SK-N-SH (cell line): Measurements from ENCODE around the gene DNAH7. TPM values are rescaled to one million over a fixed set of nuclear protein-coding genes. Genes with fewer than 3 reads are reported as not detected.

ENCODE experiments used
- CTCF ChIA-PET: fragments of 300-600, 350-600 bp; formaldehyde crosslinking; extraction: SDS; loops from one replicate; lab custom pipeline; 2021; lab: Yijun Ruan, JAX
- POLR2A ChIA-PET: fragments of 350-600 bp; sonication (Branson Sonifier 250); formaldehyde crosslinking; extraction: SDS; loops from one replicate; lab custom pipeline; 2020; ENCODE audit warnings: antibody characterized with exemption, inconsistent platforms; lab: Yijun Ruan, JAX
- DNase-seq: peaks from one replicate; pipeline ENCODE4 v3.0.0; 2012
- H2AFZ ChIP-seq: fragments of 200-600 bp; sonication (generic); 2 replicates; pipeline ENCODE4 v1.8.1; 2016; ENCODE audit warnings: antibody characterized with exemption, mild to moderate bottlenecking, low read depth
- H3F3A ChIP-seq: fragments of 200-600 bp; sonication (generic); replicated peaks from 2 replicates; pipeline ENCODE3; 2016; ENCODE audit warnings: antibody characterized with exemption, mild to moderate bottlenecking; ENCODE audit not compliant: insufficient read depth
- H3K27ac ChIP-seq, 2 experiments: fragments of 200-500 bp in 1 of 2; fragments of 200-600 bp in 1 of 2; sonication (Bioruptor generic) in 1 of 2; sonication (generic), shearing (Covaris generic) in 1 of 2; 2 replicates each; pipeline versions ENCODE4 v1.5.1 to v1.6.1; 2014 to 2016; ENCODE audit warnings: low read depth in 2 of 2, inconsistent platforms in 1 of 2, low read length in 1 of 2, mild to moderate bottlenecking in 1 of 2, mixed read lengths in 1 of 2
- H3K27me3 ChIP-seq: fragments of 200-600 bp; sonication (generic), shearing (Covaris generic); 2 replicates; pipeline ENCODE4 v1.6.1; 2016; ENCODE audit warnings: mixed run types; ENCODE audit not compliant: insufficient read depth
- H3K36me3 ChIP-seq, 2 experiments: fragments of 200-500 bp in 1 of 2; fragments of 200-600 bp in 1 of 2; sonication (Bioruptor generic) in 1 of 2; sonication (generic) in 1 of 2; replicated peaks in 1 of 2; 2 replicates each; pipeline versions ENCODE3 to v1.5.1; 2014 to 2016; ENCODE audit warnings: low read length in 1 of 2, mild to moderate bottlenecking in 1 of 2; ENCODE audit not compliant: insufficient read depth in 2 of 2, control insufficient read depth in 1 of 2
- H3K4me1 ChIP-seq, 2 experiments: fragments of 200-500 bp in 1 of 2; fragments of 200-600 bp in 1 of 2; sonication (Bioruptor generic) in 1 of 2; sonication (generic), shearing (Covaris generic) in 1 of 2; 2 replicates each; pipeline versions ENCODE4 v1.5.1 to v1.6.1; 2014 to 2016; ENCODE audit warnings: low read depth in 1 of 2, low read length in 1 of 2, mixed run types in 1 of 2; ENCODE audit not compliant: insufficient read depth in 2 of 2, control insufficient read depth in 1 of 2
- H3K4me2 ChIP-seq: fragments of 200-600 bp; sonication (generic), shearing (Covaris generic); 2 replicates; pipeline ENCODE4 v1.6.1; 2017; ENCODE audit warnings: mixed run types
- H3K4me3 ChIP-seq, 2 experiments: fragments of 200-500 bp in 1 of 2; fragments of 200-600 bp in 1 of 2; sonication (Bioruptor generic) in 1 of 2; sonication (generic), shearing (Covaris generic) in 1 of 2; 2 replicates each; pipeline versions ENCODE4 v1.5.1 to v1.8.1; 2014 to 2016; ENCODE audit warnings: low read depth in 2 of 2, inconsistent platforms in 1 of 2, low read length in 1 of 2, mild to moderate bottlenecking in 1 of 2, mixed read lengths in 1 of 2, moderate library complexity in 1 of 2
- H3K79me2 ChIP-seq: fragments of 200-600 bp; sonication (generic); 2 replicates; pipeline ENCODE4 v1.8.1; 2017; ENCODE audit warnings: mild to moderate bottlenecking; ENCODE audit not compliant: insufficient read depth
- H3K9ac ChIP-seq: fragments of 200-600 bp; sonication (generic); 2 replicates; pipeline ENCODE4 v1.6.1; 2017; ENCODE audit warnings: mixed run types
- H3K9me2 ChIP-seq: fragments of 200-600 bp; sonication (generic); 2 replicates; pipeline ENCODE4 v1.6.1; 2017; ENCODE audit warnings: mixed run types
- H3K9me3 ChIP-seq: fragments of 200-600 bp; sonication (generic); 2 replicates; pipeline ENCODE4 v1.6.1; 2017; ENCODE audit warnings: mixed run types, mild to moderate bottlenecking, moderate library complexity
- H4K20me1 ChIP-seq: fragments of 200-600 bp; sonication (generic); 2 replicates; pipeline ENCODE4 v1.6.1; 2017; ENCODE audit warnings: mild to moderate bottlenecking, mixed run types; ENCODE audit not compliant: insufficient read depth
- ELF1 ChIP-seq: IDR thresholded peaks from 2 replicates; pipeline ENCODE4 v1.4.0; 2012
- EZH2phosphoT487 ChIP-seq: fragments of 200-600 bp; sonication (generic); IDR thresholded peaks from 2 replicates; pipeline ENCODE4 v1.6.1; 2017; ENCODE audit warnings: low read depth, mixed run types, mild to moderate bottlenecking, antibody characterized with exemption, moderate library complexity, borderline replicate concordance
- FOSL2 ChIP-seq: IDR thresholded peaks from 2 replicates; pipeline ENCODE4 v1.4.0; 2012; ENCODE audit warnings: low read depth, mild to moderate bottlenecking, moderate library complexity, borderline replicate concordance
- FOXM1 ChIP-seq: IDR thresholded peaks from 2 replicates; pipeline ENCODE4 v1.4.0; 2012; ENCODE audit warnings: low read depth, mild to moderate bottlenecking
- IRF3 ChIP-seq: fragments of 150-350 bp; IDR thresholded peaks from 2 replicates; pipeline ENCODE4 v1.6.1; 2016; ENCODE audit warnings: mild to moderate bottlenecking, low read depth, low read length
- MAX ChIP-seq: IDR thresholded peaks from 2 replicates; pipeline ENCODE4 v1.4.0; 2012; ENCODE audit warnings: low read depth
- MEF2A ChIP-seq: IDR thresholded peaks from 2 replicates; pipeline ENCODE4 v1.4.0; 2012; ENCODE audit warnings: low read depth, borderline replicate concordance
- MXI1 ChIP-seq: IDR thresholded peaks from 2 replicates; pipeline ENCODE4 v1.6.1; 2012; ENCODE audit warnings: mild to moderate bottlenecking, low read depth, low read length, improper control_type of control experiment
- NFIC ChIP-seq: IDR thresholded peaks from 2 replicates; pipeline ENCODE4 v1.4.0; 2012; ENCODE audit warnings: borderline replicate concordance
- PBX3 ChIP-seq: IDR thresholded peaks from 2 replicates; pipeline ENCODE4; 2012
- RCOR1 ChIP-seq: fragments of 150-350 bp; IDR thresholded peaks from 2 replicates; pipeline ENCODE4 v1.6.1; 2017; ENCODE audit warnings: antibody characterized with exemption, low read length
- RXRA ChIP-seq: IDR thresholded peaks from 2 replicates; pipeline ENCODE4 v1.4.0; 2012; ENCODE audit warnings: low read depth, mild to moderate bottlenecking, borderline replicate concordance
- TCF12 ChIP-seq: IDR thresholded peaks from 2 replicates; pipeline ENCODE4 v1.4.0; 2012
- YY1 ChIP-seq: IDR thresholded peaks from 2 replicates; pipeline ENCODE4 v1.4.0; 2012; ENCODE audit warnings: low read depth, mild to moderate bottlenecking
- WGBS: methylation state at CpG from one replicate; pipeline ENCODE4 v1.1.6; 2017; ENCODE audit warnings: low lambda C conversion rate; 5-methylcytosine and 5-hydroxymethylcytosine counted together
- polyA plus RNA-seq, 3 experiments: library from polyadenylated mRNA; depleted of rRNA; stranded (reverse); fragments of >200 nt; gene quantifications; 2 replicates each; pipeline ENCODE4 v1.2.3, GENCODE V29; 2012

Gene DNAH7
- polyA plus RNA-seq, 1 of the 3 experiments (the other 2 are of a cell fraction), result 1.2 TPM

- Histone ChIP-seq H3K9me3 (no peaks in the 10 kb centered on the region), H3K27me3 (no peaks in the 10 kb centered on the region), H3K27ac (no peak overlapping the region), H3F3A (no peaks in the 10 kb centered on the region), H3K9ac (no peak overlapping the region), H3K4me1 (no peaks in the 10 kb centered on the region), H2AFZ (no peak overlapping the region), H4K20me1 (no peaks in the 10 kb centered on the region), H3K36me3 (peaks cover 36 to 43% of the 10 kb centered on the region in 2 experiments), H3K79me2 (no peaks in the 10 kb centered on the region), H3K4me2 (no peak overlapping the region), H3K4me3 (no peak overlapping the region), H3K9me2 (no peaks in the 10 kb centered on the region)
- POLR2A ChIA-PET, result no interaction called here
- CTCF ChIA-PET, result no interaction called here
- no peak for DNase-seq
- 100% methylated on average over 1 of the region's 1 CpG for WGBS
- TF ChIP-seq RXRA, result no peak
- TF ChIP-seq, all 33 proteins: peak for 0
Measured at GRCh38 chr2:195722075-195722474, 346.6 kb downstream of the DNAH7 start.

GRCh38 chr2:195721042-195721441 lies 347.6 kb downstream of the DNAH7 start:
- Histone ChIP-seq H3K9me2 (no peaks in the 10 kb centered on the region), H3K4me1 (no peaks in the 10 kb centered on the region), H3K9me3 (no peaks in the 10 kb centered on the region), H3K4me2 (no peak overlapping the region), H3K36me3 (peaks cover 42 to 52% of the 10 kb centered on the region in 2 experiments), H3K4me3 (no peak overlapping the region), H3K27me3 (no peaks in the 10 kb centered on the region), H3K27ac (no peak overlapping the region), H3K9ac (no peak overlapping the region), H3F3A (no peaks in the 10 kb centered on the region), H2AFZ (no peak overlapping the region), H3K79me2 (no peaks in the 10 kb centered on the region), H4K20me1 (no peaks in the 10 kb centered on the region)
- CTCF ChIA-PET, result no interaction called here
- WGBS, result 96% methylated on average over 2 of the region's 2 CpGs
- POLR2A ChIA-PET, result no interaction called here
- DNase-seq, result no peak
- TF ChIP-seq NFIC (no peak), MAX (no peak), MXI1 (no peak), MEF2A (no peak), YY1 (no peak), TCF12 (no peak), FOSL2 (no peak), RCOR1 (no peak), ELF1 (no peak), EZH2phosphoT487 (no peak), PBX3 (no peak), FOXM1 (no peak), IRF3 (no peak)
